ENCODE measurements around the gene SPC25.
"Not testable (repeated sequence)": the region's sequence is repeated elsewhere in the genome, so short reads cannot be mapped to it uniquely, and the experiment has no call there.

DNA sequence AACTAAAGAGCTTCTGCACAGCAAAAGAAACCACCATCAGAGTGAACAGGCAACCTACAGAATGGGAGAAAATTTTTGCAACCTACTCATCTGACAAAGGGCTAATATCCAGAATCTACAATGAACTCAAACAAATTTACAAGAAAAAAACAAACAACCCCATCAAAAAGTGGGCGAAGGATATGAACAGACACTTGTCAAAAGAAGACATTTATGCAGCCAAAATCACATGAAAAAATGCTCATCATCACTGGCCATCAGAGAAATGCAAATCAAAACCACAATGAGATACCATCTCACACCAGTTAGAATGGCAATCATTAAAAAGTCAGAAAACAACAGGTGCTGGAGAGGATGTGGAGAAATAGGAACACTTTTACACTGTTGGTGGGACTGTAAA is 19.9 kb downstream of the SPC25 start:
- TF ChIP-seq POLR2A, EP300, POLR2AphosphoS5 (IDR thresholded peaks at IDR 0.05): not testable (repeated sequence)
- TF ChIP-seq, protein P1, sequence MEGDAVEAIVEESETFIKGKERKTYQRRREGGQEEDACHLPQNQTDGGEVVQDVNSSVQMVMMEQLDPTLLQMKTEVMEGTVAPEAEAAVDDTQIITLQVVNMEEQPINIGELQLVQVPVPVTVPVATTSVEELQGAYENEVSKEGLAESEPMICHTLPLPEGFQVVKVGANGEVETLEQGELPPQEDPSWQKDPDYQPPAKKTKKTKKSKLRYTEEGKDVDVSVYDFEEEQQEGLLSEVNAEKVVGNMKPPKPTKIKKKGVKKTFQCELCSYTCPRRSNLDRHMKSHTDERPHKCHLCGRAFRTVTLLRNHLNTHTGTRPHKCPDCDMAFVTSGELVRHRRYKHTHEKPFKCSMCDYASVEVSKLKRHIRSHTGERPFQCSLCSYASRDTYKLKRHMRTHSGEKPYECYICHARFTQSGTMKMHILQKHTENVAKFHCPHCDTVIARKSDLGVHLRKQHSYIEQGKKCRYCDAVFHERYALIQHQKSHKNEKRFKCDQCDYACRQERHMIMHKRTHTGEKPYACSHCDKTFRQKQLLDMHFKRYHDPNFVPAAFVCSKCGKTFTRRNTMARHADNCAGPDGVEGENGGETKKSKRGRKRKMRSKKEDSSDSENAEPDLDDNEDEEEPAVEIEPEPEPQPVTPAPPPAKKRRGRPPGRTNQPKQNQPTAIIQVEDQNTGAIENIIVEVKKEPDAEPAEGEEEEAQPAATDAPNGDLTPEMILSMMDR (IDR thresholded peaks at IDR 0.05), result not testable (repeated sequence)
